Activated B cell treated with CpG ODN at 0.5 μM for 24 hours (primary cell): ENCODE data around the gene COQ7. TPM values are rescaled to one million over a fixed set of nuclear protein-coding genes. Genes with fewer than 3 reads are reported as not detected.

Source experiments
- ATAC-seq: fragments of 200-7000 bp; cut with Tn5 transposase; one replicate; pipeline ENCODE4 v1.10.0; 2021; ENCODE audit warnings: low read depth, mild to moderate bottlenecking, moderate library complexity
- CTCF ChIA-PET: fragments of 350-600 bp; sonication (Branson Sonifier 250); formaldehyde crosslinking; loops from one replicate; lab custom pipeline; 2021; ENCODE audit warnings: antibody characterized with exemption; lab: Charles Lee
- POLR2A ChIA-PET: fragments of 350-600 bp; sonication (Branson Sonifier 250); formaldehyde crosslinking; loops from one replicate; lab custom pipeline; 2021; ENCODE audit warnings: antibody characterized with exemption; lab: Charles Lee
- DNase-seq: peaks from one replicate; pipeline ENCODE4 v3.0.0; 2022
- H3K27ac Mint-ChIP-seq: one replicate; pipeline ENCODE4 v1.8.0; 2020; ENCODE audit warnings: mixed read lengths
- H3K27me3 Mint-ChIP-seq: one replicate; pipeline ENCODE4 v1.8.0; 2021; ENCODE audit warnings: mixed read lengths
- H3K36me3 Mint-ChIP-seq: one replicate; pipeline ENCODE4 v1.8.0; 2021; ENCODE audit warnings: low read depth, mixed read lengths
- H3K4me1 Mint-ChIP-seq: one replicate; pipeline ENCODE4 v1.8.0; 2021; ENCODE audit warnings: mixed read lengths
- H3K4me3 Mint-ChIP-seq: one replicate; pipeline ENCODE4 v1.8.0; 2020; ENCODE audit warnings: mild to moderate bottlenecking, mixed read lengths
- H3K9me3 Mint-ChIP-seq: one replicate; pipeline ENCODE4 v1.8.0; 2020; ENCODE audit warnings: mixed read lengths
- intact Hi-C: fragments of 100-400 bp; cut with micrococcal nuclease; formaldehyde crosslinking; loops from one replicate; pipeline ENCODE4 v1.15.1; 2024
- total RNA-seq: library from RNA; stranded (reverse); gene quantifications from 2 replicates; pipeline ENCODE4 v1.2.3, GENCODE V29; 2022
- TF ChIP-seq, protein P1 (sequence below): fragments of 200-600 bp; IDR thresholded peaks from one replicate; pipeline ENCODE4 v1.8.0; 2022; ENCODE audit warnings: antibody characterized with exemption, mild to moderate bottlenecking

The COQ7 gene
- total RNA-seq, 1 donor from 2014 or later: 17.5 TPM

- Mint-ChIP-seq H3K27me3 (peaks cover 12% of the 10 kb centered on the region), H3K4me3 (no peak overlapping the region), H3K4me1 (no peaks in the 10 kb centered on the region), H3K36me3 (no peaks in the 10 kb centered on the region), H3K9me3 (peaks cover 6% of the 10 kb centered on the region), H3K27ac (no peak overlapping the region)
- intact Hi-C loops: no loop called here
- DNase-seq (no peak), ATAC-seq (no peak)
- TF ChIP-seq, protein P1, sequence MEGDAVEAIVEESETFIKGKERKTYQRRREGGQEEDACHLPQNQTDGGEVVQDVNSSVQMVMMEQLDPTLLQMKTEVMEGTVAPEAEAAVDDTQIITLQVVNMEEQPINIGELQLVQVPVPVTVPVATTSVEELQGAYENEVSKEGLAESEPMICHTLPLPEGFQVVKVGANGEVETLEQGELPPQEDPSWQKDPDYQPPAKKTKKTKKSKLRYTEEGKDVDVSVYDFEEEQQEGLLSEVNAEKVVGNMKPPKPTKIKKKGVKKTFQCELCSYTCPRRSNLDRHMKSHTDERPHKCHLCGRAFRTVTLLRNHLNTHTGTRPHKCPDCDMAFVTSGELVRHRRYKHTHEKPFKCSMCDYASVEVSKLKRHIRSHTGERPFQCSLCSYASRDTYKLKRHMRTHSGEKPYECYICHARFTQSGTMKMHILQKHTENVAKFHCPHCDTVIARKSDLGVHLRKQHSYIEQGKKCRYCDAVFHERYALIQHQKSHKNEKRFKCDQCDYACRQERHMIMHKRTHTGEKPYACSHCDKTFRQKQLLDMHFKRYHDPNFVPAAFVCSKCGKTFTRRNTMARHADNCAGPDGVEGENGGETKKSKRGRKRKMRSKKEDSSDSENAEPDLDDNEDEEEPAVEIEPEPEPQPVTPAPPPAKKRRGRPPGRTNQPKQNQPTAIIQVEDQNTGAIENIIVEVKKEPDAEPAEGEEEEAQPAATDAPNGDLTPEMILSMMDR: no peak
- ChIA-PET POLR2A (no interaction called here), CTCF (no interaction called here)
Observed at GRCh38 chr16:19031738-19032137, 35.7 kb upstream of the COQ7 start.

DNA sequence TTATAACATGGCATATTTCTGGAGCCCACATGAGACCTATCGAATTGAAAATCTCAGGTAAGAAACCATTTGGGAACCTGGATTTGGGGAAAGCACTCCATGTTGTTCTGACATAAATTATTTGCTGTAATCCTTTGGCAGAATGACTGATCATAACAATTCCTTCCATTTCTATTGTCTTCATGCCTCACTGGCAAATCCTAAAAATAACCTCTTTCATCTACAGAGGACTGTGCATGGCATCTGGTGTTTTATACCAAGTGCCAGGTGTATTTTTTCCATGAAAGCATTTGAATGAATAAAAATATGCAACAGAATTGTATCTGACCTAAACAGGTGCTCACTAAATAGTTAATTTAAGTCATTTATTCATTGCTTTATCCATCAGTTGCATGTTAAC lies 33.7 kb upstream of the COQ7 start:
- Mint-ChIP-seq H3K27me3 (peaks cover 10% of the 10 kb centered on the region), H3K27ac (no peak overlapping the region), H3K4me3 (no peak overlapping the region), H3K4me1 (no peaks in the 10 kb centered on the region), H3K36me3 (no peaks in the 10 kb centered on the region), H3K9me3 (peaks cover 6% of the 10 kb centered on the region)
- ChIA-PET POLR2A (no interaction called here), CTCF (no interaction called here)
- ATAC-seq: no peak
- intact Hi-C loops: no loop called here
- TF ChIP-seq, protein P1: no peak
- no peak for DNase-seq

DNA sequence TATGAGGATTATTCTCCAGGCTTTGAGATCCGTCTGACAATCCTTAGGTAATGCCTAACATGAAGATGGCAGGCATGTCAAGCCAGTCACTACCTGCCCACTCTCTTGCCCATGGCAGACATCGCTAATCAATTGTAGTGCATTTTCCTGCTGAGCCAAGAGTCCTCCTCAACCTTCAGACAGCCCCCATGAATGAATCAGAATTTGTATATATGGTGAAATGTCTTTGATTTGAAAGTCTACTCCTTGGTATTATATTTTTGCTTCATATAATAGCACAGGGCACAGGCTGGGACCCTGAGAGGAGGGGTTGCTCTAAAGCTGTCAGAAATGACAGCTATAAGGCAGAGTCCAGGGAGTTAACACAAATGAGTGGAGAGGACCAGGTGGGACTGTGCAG lies 27.0 kb upstream of the COQ7 start:
- Mint-ChIP-seq H3K4me1 (no peaks in the 10 kb centered on the region), H3K27ac (no peak overlapping the region), H3K27me3 (peaks cover 1% of the 10 kb centered on the region), H3K4me3 (no peak overlapping the region), H3K36me3 (no peaks in the 10 kb centered on the region), H3K9me3 (peaks cover 6% of the 10 kb centered on the region)
- intact Hi-C loops: no loop called here
- CTCF ChIA-PET: no interaction called here
- TF ChIP-seq, protein P1: no peak
- no peak for DNase-seq
- POLR2A ChIA-PET: no interaction called here
- no peak for ATAC-seq

GRCh38 chr16:19044769-19045168 lies 22.6 kb upstream of the COQ7 start:
- CTCF ChIA-PET: no interaction called here
- Mint-ChIP-seq H3K27me3 (peaks cover 1% of the 10 kb centered on the region), H3K27ac (no peak overlapping the region)

DNA sequence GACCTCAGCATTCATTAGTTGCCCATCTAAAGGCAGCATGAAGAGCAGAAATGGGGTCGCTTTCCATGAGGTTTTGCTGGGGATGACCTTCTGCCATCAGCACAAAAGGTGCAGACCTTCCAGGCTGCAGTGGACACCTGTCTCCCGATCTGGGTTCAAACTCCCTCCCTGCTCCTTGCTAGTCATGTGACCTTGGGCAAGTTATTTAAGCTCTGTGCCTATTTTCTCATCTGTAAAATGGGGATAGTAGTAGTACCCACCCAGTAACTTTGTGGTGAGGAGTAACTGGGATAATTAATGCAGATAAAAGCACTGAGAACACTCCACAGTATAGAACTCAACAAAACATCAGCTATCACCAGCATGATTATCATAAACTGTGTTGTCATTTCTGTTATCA lies 21.4 kb upstream of the COQ7 start:
- H3K4me3 Mint-ChIP-seq: no peak overlapping the region
- peaks cover 1% of the 10 kb centered on the region for H3K27me3 Mint-ChIP-seq
- no peaks in the 10 kb centered on the region for H3K9me3 Mint-ChIP-seq
- CTCF ChIA-PET: no interaction called here
- no peak for DNase-seq
- POLR2A ChIA-PET: no interaction called here
- no peak for ATAC-seq
- H3K27ac Mint-ChIP-seq: no peak overlapping the region
- H3K4me1 Mint-ChIP-seq: no peaks in the 10 kb centered on the region
- intact Hi-C loops: no loop called here
- no peaks in the 10 kb centered on the region for H3K36me3 Mint-ChIP-seq
- TF ChIP-seq, protein P1: no peak

More at GRCh38 chr16:19044769-19045168, 22.6 kb upstream of the COQ7 start:
- no peaks in the 10 kb centered on the region for H3K4me1 Mint-ChIP-seq
- TF ChIP-seq, protein P1: no peak
- H3K4me3 Mint-ChIP-seq: no peak overlapping the region
- H3K9me3 Mint-ChIP-seq: no peaks in the 10 kb centered on the region
- ATAC-seq (no peak), DNase-seq (no peak)
- H3K36me3 Mint-ChIP-seq: no peaks in the 10 kb centered on the region
- POLR2A ChIA-PET: no interaction called here
- intact Hi-C loops: no loop called here
